ENCODE results near the gene ENKUR.
"Not testable (repeated sequence)": the region's sequence is repeated elsewhere in the genome, so short reads cannot be mapped to it uniquely, and the experiment has no call there.

ENKUR gene

DNA sequence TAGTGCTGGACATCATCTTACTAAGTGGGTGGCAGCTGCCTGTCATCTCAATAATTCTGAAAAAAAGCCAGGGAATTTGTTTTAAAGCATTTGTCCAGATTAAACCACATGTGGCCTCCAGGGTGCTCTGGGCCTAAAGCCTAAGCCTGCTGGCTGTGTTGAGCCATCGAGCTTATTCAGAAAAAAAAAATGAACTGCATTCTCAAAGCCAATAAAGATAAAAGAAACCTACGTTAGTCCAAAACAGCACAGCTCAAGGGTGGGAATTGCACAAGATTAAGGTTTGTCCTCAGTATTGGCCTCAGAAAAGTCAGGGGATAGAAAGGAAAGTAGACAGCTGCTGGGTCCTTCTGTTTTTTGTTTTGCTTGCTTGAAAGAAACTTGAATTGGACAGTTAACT lies 41.0 kb downstream of the ENKUR start:
- no peak overlapping the region for H3K4me3 Mint-ChIP-seq
- peaks cover 6% of the 10 kb centered on the region for H3K27me3 Mint-ChIP-seq (ENCODE audit: low read depth)
- H3K9me3 Mint-ChIP-seq, result no peaks in the 10 kb centered on the region
- H3K4me1 Mint-ChIP-seq (ENCODE audit: low read depth), result peaks cover 3% of the 10 kb centered on the region
- H3K27ac Mint-ChIP-seq, result no peak overlapping the region
- no peaks in the 10 kb centered on the region for H3K36me3 Mint-ChIP-seq (ENCODE audit: low read depth)

DNA sequence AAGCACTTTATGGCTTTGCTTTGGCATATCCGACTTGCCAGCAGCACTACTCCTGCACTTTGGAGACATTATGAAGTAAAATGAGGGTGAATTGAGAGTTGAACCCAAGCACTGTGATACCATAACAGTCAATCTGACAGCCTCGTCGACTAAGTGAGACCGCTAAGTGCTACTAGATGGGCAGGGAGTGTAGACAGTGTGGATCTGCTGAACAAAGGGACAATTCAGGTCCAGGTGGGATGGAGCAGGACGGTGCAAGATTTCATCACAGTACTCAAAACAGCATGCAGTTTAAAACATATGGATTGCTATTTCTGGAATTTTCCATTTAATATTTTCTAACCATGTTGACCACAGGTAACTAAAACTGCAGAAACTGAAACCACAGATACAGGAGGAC lies 42.8 kb downstream of the ENKUR start:
- Mint-ChIP-seq H3K36me3 (ENCODE audit: low read depth) (no peaks in the 10 kb centered on the region), H3K9me3 (no peaks in the 10 kb centered on the region), H3K4me3 (no peak overlapping the region), H3K27me3 (ENCODE audit: low read depth) (no peaks in the 10 kb centered on the region), H3K4me1 (ENCODE audit: low read depth) (peaks cover 3% of the 10 kb centered on the region), H3K27ac (no peak overlapping the region)

DNA sequence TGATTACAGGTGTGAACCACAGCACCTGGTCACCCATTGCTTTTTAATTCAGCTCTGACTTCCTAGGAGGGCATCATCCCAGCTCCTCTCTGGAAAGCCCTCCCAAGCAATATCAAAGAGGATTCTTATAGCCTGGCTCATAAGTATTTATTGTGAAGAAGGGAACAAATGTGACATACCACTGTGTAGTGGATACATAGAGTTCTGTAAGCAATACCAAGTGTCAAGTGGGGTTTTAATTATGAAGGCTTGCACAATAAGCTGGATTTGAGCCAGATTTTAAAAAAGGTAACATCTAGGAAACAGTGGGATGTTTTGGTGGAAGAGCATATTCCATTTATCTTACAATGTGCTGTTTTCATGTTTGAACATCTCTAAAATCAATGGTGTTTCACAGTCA lies 44.6 kb downstream of the ENKUR start:
- Mint-ChIP-seq H3K27ac (no peak overlapping the region), H3K9me3 (no peaks in the 10 kb centered on the region), H3K4me3 (no peak overlapping the region), H3K4me1 (ENCODE audit: low read depth) (peaks cover 3% of the 10 kb centered on the region), H3K27me3 (ENCODE audit: low read depth) (no peaks in the 10 kb centered on the region), H3K36me3 (ENCODE audit: low read depth) (no peaks in the 10 kb centered on the region)

GRCh38 chr10:24969841-24970281 lies 46.1 kb downstream of the ENKUR start:
- no peaks in the 10 kb centered on the region for H3K27me3 Mint-ChIP-seq (ENCODE audit: low read depth)
- H3K27ac Mint-ChIP-seq, result no peak overlapping the region
- H3K36me3 Mint-ChIP-seq (ENCODE audit: low read depth), result no peaks in the 10 kb centered on the region
- H3K9me3 Mint-ChIP-seq, result no peaks in the 10 kb centered on the region
- H3K4me3 Mint-ChIP-seq, result no peak overlapping the region
- peaks cover 3% of the 10 kb centered on the region for H3K4me1 Mint-ChIP-seq (ENCODE audit: low read depth)

DNA sequence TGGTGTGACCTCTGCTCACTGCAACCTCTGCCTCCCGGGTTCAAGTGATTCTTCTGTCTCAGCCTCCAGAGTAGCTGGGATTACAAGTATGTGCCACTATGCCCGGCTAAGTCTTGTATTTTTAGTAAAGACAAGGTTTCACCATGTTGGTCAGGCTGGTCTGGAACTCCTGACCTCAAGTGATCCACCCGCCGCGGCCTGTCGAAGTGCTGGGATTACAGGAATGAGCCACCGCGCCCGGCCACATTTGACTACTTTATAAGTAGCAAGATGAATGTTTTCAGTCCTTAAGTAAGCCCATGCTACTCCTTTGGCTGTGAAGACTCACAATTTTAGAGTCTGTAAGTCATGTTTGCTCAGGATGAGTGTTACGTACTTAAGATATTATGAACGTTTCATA lies 47.0 kb downstream of the ENKUR start:
- H3K36me3 Mint-ChIP-seq (ENCODE audit: low read depth); H3K4me1 Mint-ChIP-seq (ENCODE audit: low read depth); H3K27me3 Mint-ChIP-seq (ENCODE audit: low read depth); H3K4me3 Mint-ChIP-seq; H3K9me3 Mint-ChIP-seq; H3K27ac Mint-ChIP-seq: not testable (repeated sequence)

- no peaks in the 10 kb centered on the region for H3K36me3 Mint-ChIP-seq (ENCODE audit: low read depth)
- H3K27ac Mint-ChIP-seq, result no peak overlapping the region
- no peaks in the 10 kb centered on the region for H3K9me3 Mint-ChIP-seq
- H3K27me3 Mint-ChIP-seq (ENCODE audit: low read depth), result no peaks in the 10 kb centered on the region
- peaks cover 3% of the 10 kb centered on the region for H3K4me1 Mint-ChIP-seq (ENCODE audit: low read depth)
- no peak overlapping the region for H3K4me3 Mint-ChIP-seq
Measured at GRCh38 chr10:24968349-24968748, 47.6 kb downstream of the ENKUR start.

DNA sequence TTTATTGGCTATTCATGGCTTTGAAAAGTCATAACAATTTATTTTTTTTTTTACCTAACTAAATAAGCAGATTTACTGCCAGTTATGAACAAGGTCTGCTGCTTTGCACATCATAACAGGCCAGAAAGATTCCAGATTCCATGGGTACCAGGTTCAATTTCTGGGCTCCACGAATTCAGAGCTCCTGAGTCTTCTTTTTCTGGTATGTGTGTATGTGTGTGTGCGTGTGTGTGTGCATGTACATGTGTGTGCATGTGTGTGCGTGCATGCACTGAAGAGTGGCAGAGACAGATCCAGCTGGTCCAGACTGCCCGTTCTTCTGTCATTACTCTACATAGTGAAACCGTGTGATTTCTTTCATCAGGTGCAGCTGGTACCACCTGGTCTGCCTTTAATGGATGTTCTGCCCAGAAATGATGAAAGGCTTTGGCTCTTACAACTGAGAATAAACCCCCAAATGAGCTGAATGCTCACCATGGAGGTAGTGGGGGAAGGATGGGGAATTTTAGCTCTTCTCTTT lies 48.9 kb downstream of the ENKUR start:
- no peaks in the 10 kb centered on the region for H3K36me3 Mint-ChIP-seq (ENCODE audit: low read depth)
- H3K9me3 Mint-ChIP-seq, result no peaks in the 10 kb centered on the region
- H3K4me1 Mint-ChIP-seq (ENCODE audit: low read depth), result peaks cover 3% of the 10 kb centered on the region
- H3K27me3 Mint-ChIP-seq (ENCODE audit: low read depth), result no peaks in the 10 kb centered on the region
- no peak overlapping the region for H3K4me3 Mint-ChIP-seq
- H3K27ac Mint-ChIP-seq, result no peak overlapping the region

GRCh38 chr10:24965051-24965450 lies 50.9 kb downstream of the ENKUR start:
- no peaks in the 10 kb centered on the region for H3K27me3 Mint-ChIP-seq (ENCODE audit: low read depth)
- H3K4me1 Mint-ChIP-seq (ENCODE audit: low read depth), result peaks cover under 1% of the 10 kb centered on the region
- H3K36me3 Mint-ChIP-seq (ENCODE audit: low read depth), result no peaks in the 10 kb centered on the region
- no peak overlapping the region for H3K27ac Mint-ChIP-seq
- H3K4me3 Mint-ChIP-seq, result no peak overlapping the region
- H3K9me3 Mint-ChIP-seq, result no peaks in the 10 kb centered on the region

- Mint-ChIP-seq H3K4me3 (no peak overlapping the region), H3K9me3 (no peaks in the 10 kb centered on the region), H3K27me3 (ENCODE audit: low read depth) (peaks cover 8% of the 10 kb centered on the region), H3K4me1 (ENCODE audit: low read depth) (no peaks in the 10 kb centered on the region), H3K36me3 (ENCODE audit: low read depth) (no peaks in the 10 kb centered on the region), H3K27ac (no peak overlapping the region)
Measured at GRCh38 chr10:24963521-24964041, 52.4 kb downstream of the ENKUR start.

DNA sequence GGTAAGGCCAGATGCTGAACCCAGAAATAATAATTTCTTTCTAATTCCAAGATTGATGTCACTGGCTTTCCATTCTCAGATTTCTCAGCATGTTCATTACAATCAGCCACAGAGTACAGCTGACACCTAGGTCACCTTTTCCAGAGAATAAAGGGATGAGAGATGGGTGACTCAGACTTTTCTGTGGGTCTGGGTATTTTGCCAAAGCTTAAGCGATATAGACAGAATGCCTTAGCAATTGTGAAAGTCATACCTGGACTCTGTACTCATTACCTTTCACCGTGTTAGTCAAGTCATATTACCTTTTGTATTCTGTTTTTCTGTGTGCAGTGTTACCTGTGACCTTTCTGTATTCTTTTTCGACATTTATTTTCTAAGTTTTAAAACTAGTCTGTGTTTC lies 53.0 kb downstream of the ENKUR start:
- no peaks in the 10 kb centered on the region for H3K9me3 Mint-ChIP-seq
- H3K27me3 Mint-ChIP-seq (ENCODE audit: low read depth), result peaks cover 10% of the 10 kb centered on the region
- H3K4me1 Mint-ChIP-seq (ENCODE audit: low read depth), result no peaks in the 10 kb centered on the region
- H3K27ac Mint-ChIP-seq, result no peak overlapping the region
- no peak overlapping the region for H3K4me3 Mint-ChIP-seq
- H3K36me3 Mint-ChIP-seq (ENCODE audit: low read depth), result no peaks in the 10 kb centered on the region

DNA sequence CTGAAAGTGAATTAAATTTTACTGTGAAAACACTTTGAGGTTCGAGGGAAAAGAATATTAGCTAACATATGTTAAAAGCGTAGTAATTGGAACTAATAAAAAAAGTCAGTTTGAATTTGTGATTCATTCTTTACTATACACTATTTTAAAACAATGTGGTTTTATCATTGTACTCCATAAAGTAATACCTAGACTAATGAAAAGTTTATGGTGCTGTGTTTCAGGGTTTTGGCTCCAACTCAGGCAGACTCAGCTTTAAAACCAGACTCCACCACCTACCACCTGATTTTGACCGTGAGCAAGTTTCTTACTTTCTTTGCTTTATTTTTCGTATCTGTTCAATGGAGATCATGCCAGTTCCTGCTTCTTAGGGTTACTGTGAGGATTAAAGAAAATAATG lies 54.4 kb downstream of the ENKUR start:
- Mint-ChIP-seq H3K4me3 (no peak overlapping the region), H3K4me1 (ENCODE audit: low read depth) (no peaks in the 10 kb centered on the region), H3K9me3 (no peaks in the 10 kb centered on the region), H3K27me3 (ENCODE audit: low read depth) (peaks cover 10% of the 10 kb centered on the region), H3K27ac (no peak overlapping the region), H3K36me3 (ENCODE audit: low read depth) (no peaks in the 10 kb centered on the region)

DNA sequence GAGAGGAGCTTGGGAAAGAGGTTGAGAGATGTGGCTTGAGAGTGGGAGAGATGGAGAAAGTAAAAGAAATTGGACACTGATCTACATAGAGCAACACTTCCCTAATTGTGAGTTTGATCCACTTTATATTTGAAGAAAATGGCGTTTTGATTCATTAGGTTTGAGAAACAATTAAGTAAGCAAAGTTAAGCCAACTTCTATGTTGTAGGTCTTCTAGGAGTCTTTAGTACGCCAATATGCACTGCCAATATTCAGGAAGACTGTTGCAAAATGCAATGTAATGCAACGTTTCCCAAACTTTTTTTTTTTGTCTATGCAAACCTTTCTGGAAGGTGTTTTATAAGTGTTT lies 56.6 kb downstream of the ENKUR start:
- no peaks in the 10 kb centered on the region for H3K9me3 Mint-ChIP-seq
- no peaks in the 10 kb centered on the region for H3K36me3 Mint-ChIP-seq (ENCODE audit: low read depth)
- H3K4me3 Mint-ChIP-seq, result no peak overlapping the region
- no peaks in the 10 kb centered on the region for H3K4me1 Mint-ChIP-seq (ENCODE audit: low read depth)
- peaks cover 10% of the 10 kb centered on the region for H3K27me3 Mint-ChIP-seq (ENCODE audit: low read depth)
- H3K27ac Mint-ChIP-seq, result no peak overlapping the region

- Mint-ChIP-seq H3K36me3 (ENCODE audit: low read depth) (no peaks in the 10 kb centered on the region), H3K27me3 (ENCODE audit: low read depth) (peaks cover 13% of the 10 kb centered on the region), H3K27ac (no peak overlapping the region), H3K4me1 (ENCODE audit: low read depth) (peaks cover 1% of the 10 kb centered on the region), H3K9me3 (no peaks in the 10 kb centered on the region), H3K4me3 (no peak overlapping the region)
Measured at GRCh38 chr10:24958721-24959381, 57.1 kb downstream of the ENKUR start.

DNA sequence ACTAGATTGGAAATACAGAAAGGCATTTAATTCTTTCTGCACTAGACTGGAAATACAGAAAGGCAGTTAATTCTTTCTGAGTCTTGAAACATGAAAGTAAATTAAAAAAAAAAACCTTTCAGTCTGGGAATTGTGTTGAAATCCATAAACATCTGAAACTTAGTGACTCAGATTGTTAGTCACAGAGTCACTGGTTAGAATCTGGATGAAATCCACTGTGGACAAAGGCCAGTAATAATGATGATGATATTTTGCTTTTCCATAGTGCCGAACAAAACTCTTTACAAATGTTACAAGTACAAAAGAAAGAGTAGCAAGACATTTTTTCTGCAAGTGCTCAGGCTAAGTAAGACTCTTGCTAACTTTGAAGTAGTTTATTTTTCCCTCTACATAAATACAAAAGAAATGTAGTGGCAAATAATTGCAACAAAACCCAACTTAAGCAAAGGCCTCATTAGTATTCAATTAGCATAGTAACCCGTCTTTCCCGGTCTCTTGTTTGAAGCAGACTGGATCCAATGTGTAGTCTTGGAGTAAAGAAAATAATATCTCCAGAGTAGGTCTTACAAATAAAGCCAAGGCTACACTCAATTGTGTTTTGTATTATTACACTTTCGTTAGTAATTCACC lies 57.8 kb downstream of the ENKUR start:
- Mint-ChIP-seq H3K27me3 (ENCODE audit: low read depth) (peaks cover 19% of the 10 kb centered on the region), H3K4me1 (ENCODE audit: low read depth) (peaks cover 5% of the 10 kb centered on the region), H3K27ac (no peak overlapping the region), H3K36me3 (ENCODE audit: low read depth) (no peaks in the 10 kb centered on the region), H3K4me3 (no peak overlapping the region), H3K9me3 (no peaks in the 10 kb centered on the region)

GRCh38 chr10:24957624-24958051 lies 58.3 kb downstream of the ENKUR start:
- H3K4me3 Mint-ChIP-seq; H3K27ac Mint-ChIP-seq; H3K4me1 Mint-ChIP-seq (ENCODE audit: low read depth); H3K36me3 Mint-ChIP-seq (ENCODE audit: low read depth); H3K9me3 Mint-ChIP-seq: not testable (repeated sequence)
- H3K27me3 Mint-ChIP-seq (ENCODE audit: low read depth), result peaks cover 19% of the 10 kb centered on the region

Measured in T-helper 1 cell treated with Interleukin-12 subunit alpha and Interleukin-12 subunit beta and Interleukin-4 antibody, amounts not matched to agents 30 μg/mL and 1 μg/mL, for 36 hours (primary cell).